Measurements from ENCODE around the gene AK4. TPM values are rescaled to one million over a fixed set of nuclear protein-coding genes. Genes with fewer than 3 reads are reported as not detected.

AK4 gene
- polyA plus RNA-seq, 1 donor, result 6.9 TPM

DNA sequence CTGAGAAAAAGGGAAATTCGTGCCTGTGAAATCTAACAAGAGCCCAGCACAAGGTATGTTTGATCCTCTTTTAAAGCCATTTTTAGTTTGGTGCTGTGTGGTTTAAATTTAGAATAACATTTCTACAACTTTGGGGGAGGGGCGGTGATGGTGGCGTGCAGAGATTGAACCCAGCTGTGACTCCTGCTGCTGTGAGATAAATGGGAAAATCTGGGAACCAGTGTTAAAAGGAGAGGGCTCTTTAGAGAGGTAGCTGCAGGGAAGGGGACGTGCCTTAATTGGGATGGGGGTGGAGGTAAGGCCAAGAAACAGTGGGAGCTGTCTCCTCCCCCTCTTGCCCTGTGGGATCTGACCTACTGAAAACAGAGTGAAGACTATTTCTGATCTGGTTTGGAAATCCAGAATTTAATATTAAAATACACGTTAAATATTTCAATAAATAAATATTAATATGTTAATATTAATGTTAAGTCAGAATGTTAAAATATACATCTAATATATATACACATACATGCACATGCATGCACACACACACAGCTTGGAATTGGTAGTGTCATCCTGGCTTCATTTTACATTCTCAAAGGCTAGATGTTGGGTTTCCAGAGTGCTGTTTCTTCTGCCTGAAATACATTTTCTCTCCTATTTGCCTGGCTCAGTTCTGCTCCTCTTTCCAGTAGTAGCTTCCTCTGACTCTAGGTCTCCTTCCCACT is 131.2 kb downstream of the AK4 start:
- no peak for DNase-seq

Other genes with a start within 250 kb of the AK4 start
- gene JAK1, start 181.7 kb upstream of the AK4 start, polyA plus RNA-seq (ENCODE audit: insufficient read length), result 63.3 TPM
- gene DNAJC6, start 161.3 kb downstream of the AK4 start, polyA plus RNA-seq (ENCODE audit: insufficient read length), result 0.56 TPM

Measured in hindlimb muscle (tissue), 1 donor.